AG04450 (cell line): ENCODE results near the gene WDFY4. TPM values are rescaled to one million over a fixed set of nuclear protein-coding genes. Genes with fewer than 3 reads are reported as not detected.

Experiments used
- CTCF ChIA-PET: fragments of 300-600, 350-600 bp; formaldehyde crosslinking; extraction: SDS; loops from one replicate; lab custom pipeline; 2022; ENCODE audit warnings: antibody characterized with exemption, inconsistent platforms; lab: Charles Lee
- POLR2A ChIA-PET: fragments of 350-600 bp; formaldehyde crosslinking; extraction: SDS; loops from one replicate; lab custom pipeline; 2021; ENCODE audit warnings: antibody characterized with exemption, inconsistent platforms; lab: Yijun Ruan, JAX
- DNase-seq: peaks from one replicate; pipeline ENCODE4 v3.0.0-alpha.2; 2011; ENCODE audit warnings: low read depth, low spot score
- H3K27ac ChIP-seq: one replicate; pipeline ENCODE4 v1.5.1; 2012; ENCODE audit warnings: low read depth, low read length, control low read depth
- H3K27me3 ChIP-seq: one replicate; pipeline ENCODE4 v1.6.0; 2012; ENCODE audit warnings: low read length; ENCODE audit not compliant: control insufficient read depth, insufficient read depth
- H3K4me3 ChIP-seq: 2 replicates; pipeline ENCODE4 v1.5.1; 2011; ENCODE audit warnings: mild to moderate bottlenecking, low read depth, low read length, control low read depth
- H3K9me3 ChIP-seq: 2 replicates; pipeline ENCODE4 v1.5.1; 2012; ENCODE audit warnings: low read length; ENCODE audit not compliant: control insufficient read depth, insufficient read depth
- CTCF ChIP-seq: IDR thresholded peaks from 2 replicates; pipeline ENCODE4 v1.5.1; 2011; ENCODE audit warnings: low read depth, low read length, control low read depth, inconsistent platforms
- polyA plus RNA-seq: library from polyadenylated mRNA; depleted of rRNA; stranded (reverse); fragments of >200 nt; gene quantifications from 2 replicates; pipeline ENCODE4 v1.2.3, GENCODE V29; 2011

The WDFY4 gene
- polyA plus RNA-seq, 1 experiment = not detected

DNA sequence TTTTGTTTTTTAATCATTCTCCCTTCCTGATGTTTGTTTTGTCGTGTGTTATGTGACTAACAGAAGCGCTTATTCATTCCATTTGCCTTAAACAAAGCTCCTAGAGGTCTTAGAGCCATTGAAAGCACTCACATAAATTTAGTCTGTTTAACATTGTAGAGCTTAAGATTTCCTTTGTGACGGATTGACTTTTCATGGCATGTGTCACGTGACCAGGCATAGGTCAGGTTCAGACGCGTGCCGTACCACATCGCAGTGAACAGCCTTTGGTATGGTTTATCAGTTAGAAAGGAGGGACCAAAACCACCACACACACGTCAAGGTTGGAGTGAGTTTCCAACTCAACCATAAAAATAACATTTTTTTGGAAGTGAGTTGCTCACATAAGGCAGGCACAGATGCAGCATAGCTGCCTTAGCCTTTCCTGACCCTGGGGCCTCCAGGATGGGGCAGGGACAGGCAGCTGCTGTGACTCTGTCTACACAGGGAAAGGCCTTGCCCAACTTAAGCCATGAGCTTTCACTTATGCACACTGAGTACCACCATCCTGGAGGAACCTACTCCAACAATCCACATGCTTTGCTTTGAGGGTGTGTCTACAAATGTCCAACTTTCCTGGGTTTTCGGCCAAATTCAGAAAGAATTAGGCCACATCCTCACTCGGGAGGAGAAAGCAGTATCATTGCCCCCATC is 55.5 kb downstream of the WDFY4 start:
- no peak for DNase-seq
- TF ChIP-seq CTCF = no peak
- Histone ChIP-seq H3K27ac (no peak overlapping the region), H3K9me3 (no peaks in the 10 kb centered on the region), H3K27me3 (peaks cover 13% of the 10 kb centered on the region), H3K4me3 (no peak overlapping the region)
- CTCF ChIA-PET = no interaction called here
- POLR2A ChIA-PET = no interaction called here

GRCh38 chr10:48740988-48741387 is 56.3 kb downstream of the WDFY4 start:
- ChIA-PET POLR2A (no interaction called here), CTCF (no interaction called here)
- no peak overlapping the region for H3K4me3 ChIP-seq
- H3K27ac ChIP-seq = no peak overlapping the region
- no peak for DNase-seq
- no peak for TF ChIP-seq CTCF
- peaks cover 13% of the 10 kb centered on the region for H3K27me3 ChIP-seq
- H3K9me3 ChIP-seq = no peaks in the 10 kb centered on the region; the same call in 1 of the 2 replicates

GRCh38 chr10:48742891-48743860 is 58.5 kb downstream of the WDFY4 start:
- DNase-seq = no peak
- no peak for TF ChIP-seq CTCF
- peaks cover 13% of the 10 kb centered on the region for H3K27me3 ChIP-seq
- no peaks in the 10 kb centered on the region; the same call in 1 of the 2 replicates for H3K9me3 ChIP-seq
- no peak overlapping the region for H3K4me3 ChIP-seq
- POLR2A ChIA-PET = no interaction called here
- no peak overlapping the region for H3K27ac ChIP-seq
- CTCF ChIA-PET = no interaction called here

DNA sequence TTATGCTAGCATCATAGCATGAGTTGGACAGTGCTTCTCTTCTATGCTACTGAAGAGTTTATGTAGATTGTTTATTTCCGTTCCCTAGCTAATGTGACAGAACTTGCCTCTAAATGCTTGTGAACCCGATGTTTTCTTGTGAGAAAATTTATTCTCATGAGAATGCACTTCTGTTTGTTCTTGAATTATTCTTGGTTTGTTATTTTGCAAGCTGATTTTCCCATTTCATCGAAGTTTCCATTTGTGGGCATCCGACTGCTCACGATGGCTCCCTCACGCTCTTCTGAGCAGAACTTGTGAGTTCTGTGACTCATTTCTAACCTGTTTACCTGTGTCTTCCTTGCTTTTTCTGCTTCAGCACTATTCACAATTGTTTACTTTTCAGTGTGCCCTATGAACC is 59.9 kb downstream of the WDFY4 start:
- DNase-seq = no peak
- no peak for TF ChIP-seq CTCF
- H3K27ac ChIP-seq = no peak overlapping the region
- H3K27me3 ChIP-seq = peaks cover 13% of the 10 kb centered on the region
- no peaks in the 10 kb centered on the region; the same call in 1 of the 2 replicates for H3K9me3 ChIP-seq
- ChIA-PET POLR2A (no interaction called here), CTCF (no interaction called here)
- H3K4me3 ChIP-seq = no peak overlapping the region
